ENCODE data around the gene ADI1. TPM values are rescaled to one million over a fixed set of nuclear protein-coding genes. Genes with fewer than 3 reads are reported as not detected.

Gene ADI1
- total and polyA plus RNA-seq, 2 of the 4 experiments (the other 2 are of a cell fraction) = 43.2 to 46.0 TPM

DNA sequence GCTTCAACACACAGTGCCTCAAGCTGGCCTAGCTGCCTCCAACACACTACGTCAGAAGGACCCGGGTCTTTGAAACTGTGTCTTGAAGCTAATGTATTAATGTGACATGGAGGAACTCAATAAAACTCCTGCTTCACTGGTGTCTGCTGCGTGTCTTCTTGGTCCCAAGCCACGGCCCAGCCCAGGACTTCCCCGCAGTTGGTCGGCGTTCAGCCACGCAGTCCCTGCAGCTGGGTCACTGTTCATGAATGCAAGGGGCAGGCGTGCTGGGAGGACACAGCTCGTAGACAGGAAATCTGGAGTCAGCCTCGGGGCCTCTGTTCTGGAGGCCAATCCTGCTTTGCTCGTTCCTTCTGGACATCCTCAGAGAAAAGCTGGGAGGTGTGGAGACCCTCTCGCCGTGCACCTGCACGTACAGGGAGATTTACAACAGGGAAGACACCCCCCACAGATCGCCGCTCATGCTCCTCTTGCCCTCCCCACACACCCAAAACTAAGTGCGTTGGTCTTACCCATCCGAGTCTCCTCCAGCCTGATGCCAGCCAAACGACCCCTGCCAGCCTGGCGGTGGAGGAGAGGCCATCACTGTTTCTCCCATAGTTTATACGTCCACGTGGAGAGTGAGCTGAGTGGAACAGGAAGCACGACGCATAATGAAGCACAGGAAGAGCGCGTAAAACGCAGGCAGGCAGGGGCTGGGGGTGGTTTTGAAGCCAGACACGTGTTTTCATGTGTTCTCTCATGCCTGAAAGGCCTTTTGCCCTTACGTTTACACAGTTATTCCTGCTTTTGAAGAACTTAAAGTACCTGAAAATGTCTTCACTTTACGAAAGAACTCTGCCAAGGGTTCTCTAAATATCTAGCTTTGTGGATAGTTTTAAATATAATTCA lies 39.7 kb downstream of the ADI1 start:
- Histone ChIP-seq H4K8ac (ENCODE audit: low read depth in 2 of 2, low read length in 2 of 2) (no peak overlapping the region), H4K91ac (ENCODE audit: insufficient read depth, low read depth, low read length) (no peak overlapping the region), H2AK9ac (replicated peaks; ENCODE audit: low read depth, low read length, poor library complexity) (no peak overlapping the region), H3K56ac (ENCODE audit: extremely low read depth, insufficient read depth, low read length) (no peak overlapping the region), H3K4ac (ENCODE audit: low read depth, low read length) (no peak overlapping the region), H4K5ac (ENCODE audit: low read depth, low read length) (no peak overlapping the region), H3K18ac (ENCODE audit: low read depth, low read length) (no peak overlapping the region), H3K4me2 (ENCODE audit: low read depth, low read length) (no peak overlapping the region), H3K36me3 (ENCODE audit: control insufficient read depth, insufficient read depth, low read length) (peaks cover 36% of the 10 kb centered on the region), H2BK15ac (ENCODE audit: low read depth, low read length) (no peak overlapping the region), H2AK5ac (ENCODE audit: low read depth, low read length) (no peak overlapping the region), H3K79me1 (ENCODE audit: low read depth in 1 of 2, low read length in 2 of 2) (peaks cover 3 to 5% of the 10 kb centered on the region in 2 experiments; a peak in 1 of 4 replicates), H2BK120ac (ENCODE audit: low read depth, low read length) (no peak overlapping the region), H4K20me1 (ENCODE audit: insufficient read depth, low read length) (no peaks in the 10 kb centered on the region), H3K4me1 (ENCODE audit: control insufficient read depth, insufficient read depth, low read length) (peaks cover 7% of the 10 kb centered on the region; the same call in 1 of the 2 replicates), H3K4me3 (ENCODE audit: insufficient read depth, low read depth, low read length) (no peak overlapping the region), H2AFZ (replicated peaks; ENCODE audit: low read length, poor library complexity) (no peak overlapping the region), H2BK20ac (ENCODE audit: low read depth, low read length) (no peak overlapping the region), H2BK5ac (ENCODE audit: low read depth, low read length, poor library complexity, severe bottlenecking) (no peak overlapping the region), H3K14ac (replicated peaks; ENCODE audit: low read depth, low read length) (no peak overlapping the region), H3K9ac (ENCODE audit: low read depth, low read length) (no peak overlapping the region), H3K23ac (ENCODE audit: low read depth, low read length) (no peak overlapping the region), H3K27me3 (ENCODE audit: control insufficient read depth, insufficient read depth, low read length) (no peaks in the 10 kb centered on the region), H3K9me1 (ENCODE audit: insufficient read depth, low read length) (peaks cover 8% of the 10 kb centered on the region; the same call in 1 of the 2 replicates), H3K9me3 (ENCODE audit: control insufficient read depth, insufficient read depth, low read length) (no peaks in the 10 kb centered on the region), H3K27ac (ENCODE audit: insufficient read depth, low read length) (no peak overlapping the region)
- ATAC-seq (ENCODE audit: low read depth) (no peak), DNase-seq (no peak)
- intact Hi-C loops (cut with micrococcal nuclease) (no loop called here), dilution Hi-C loops (cut with HindIII; ENCODE audit: low sequenced_read_pairs, unreplicated experiment) (no loop called here), in situ Hi-C loops (cut with MboI; ENCODE audit: low sequenced_read_pairs) (no loop called here)
- BruUV-seq (replicated peaks) = no TSS peak
- no peak for TF ChIP-seq USF2 (IDR thresholded peaks at IDR 0.05; ENCODE audit: low read depth, low read length)
- no peak for TF ChIP-seq MAFK (IDR thresholded peaks at IDR 0.05; ENCODE audit: low read depth, low read length)
- no peak for TF ChIP-seq RFX5 (IDR thresholded peaks at IDR 0.05; ENCODE audit: low read depth, low read length)
- no peak for TF ChIP-seq MXI1 (IDR thresholded peaks at IDR 0.05; ENCODE audit: borderline replicate concordance, low read depth, low read length)
- TF ChIP-seq CHD1 (IDR thresholded peaks at IDR 0.05; ENCODE audit: low read depth, low read length) = no peak
- no peak for TF ChIP-seq BHLHE40 (IDR thresholded peaks at IDR 0.05; ENCODE audit: low read depth, low read length)
- no peak for TF ChIP-seq MAZ (IDR thresholded peaks at IDR 0.05; ENCODE audit: borderline replicate concordance, low read depth, low read length)
- no peak for TF ChIP-seq CEBPB (IDR thresholded peaks at IDR 0.05; ENCODE audit: low read depth, low read length)
- no peak for TF ChIP-seq CTCF (conservative IDR thresholded peaks at IDR 0.05; ENCODE audit: low read depth, low read length)
- TF ChIP-seq POLR2A (IDR thresholded peaks at IDR 0.05; ENCODE audit: low read depth, low read length) = no peak
- no peak for TF ChIP-seq SMC3 (IDR thresholded peaks at IDR 0.05; ENCODE audit: low read depth, low read length)
- TF ChIP-seq ELK1 (IDR thresholded peaks at IDR 0.05; ENCODE audit: borderline replicate concordance, low read depth, low read length) = no peak
- TF ChIP-seq NFE2L2 (IDR thresholded peaks at IDR 0.05; ENCODE audit: low read depth, low read length) = no peak
- TF ChIP-seq FOS (IDR thresholded peaks at IDR 0.05; ENCODE audit: low read depth, low read length) = no peak
- no peak for TF ChIP-seq RAD21 (IDR thresholded peaks at IDR 0.05; ENCODE audit: low read length)
- 100% methylated on average over 8 of the region's 31 CpGs; no CpG with 5 or more reads in 1 of the 2 experiments for WGBS, 2 experiments (ENCODE audit: extremely low coverage in 2 of 2, insufficient read length in 1 of 2)
- ChIA-PET POLR2A (ENCODE audit: unreplicated experiment) (no interaction called here), CTCF (no interaction called here)

All from IMR-90 (cell line).